HEK293T (cell line): ENCODE data around the gene CYP2S1.
"Not testable (repeated sequence)": the region's sequence is repeated elsewhere in the genome, so short reads cannot be mapped to it uniquely, and the experiment has no call there.

ENCODE experiments used
- ARNT ChIP-seq: fragments of 450-650 bp; IDR thresholded peaks from 2 replicates; pipeline ENCODE4 v1.6.1; 2017; ENCODE audit warnings: mild to moderate bottlenecking
- CTBP1 ChIP-seq: fragments of 450-650 bp; IDR thresholded peaks from 2 replicates; pipeline ENCODE4 v1.6.1; 2016; ENCODE audit warnings: borderline replicate concordance
- FOXA1 ChIP-seq: fragments of 450-650 bp; IDR thresholded peaks from 2 replicates; pipeline ENCODE4 v1.6.1; 2016; ENCODE audit warnings: mild to moderate bottlenecking
- FOXK2 ChIP-seq: fragments of 450-650 bp; IDR thresholded peaks from 2 replicates; pipeline ENCODE4 v1.6.1; 2016; ENCODE audit warnings: mild to moderate bottlenecking
- FOXM1 ChIP-seq: fragments of 450-650 bp; IDR thresholded peaks from 2 replicates; pipeline ENCODE4 v1.6.1; 2017; ENCODE audit warnings: mild to moderate bottlenecking, borderline replicate concordance
- HDGF ChIP-seq: fragments of 450-650 bp; IDR thresholded peaks from 2 replicates; pipeline ENCODE4 v1.6.1; 2017; ENCODE audit warnings: antibody characterized with exemption, borderline replicate concordance
- L3MBTL2 ChIP-seq: fragments of 450-650 bp; conservative IDR thresholded peaks from 2 replicates; pipeline ENCODE4 v1.6.1; 2016; ENCODE audit warnings: mild to moderate bottlenecking
- NFRKB ChIP-seq: fragments of 450-650 bp; IDR thresholded peaks from 2 replicates; pipeline ENCODE4 v1.6.1; 2016; ENCODE audit warnings: mild to moderate bottlenecking, moderate library complexity
- SP1 ChIP-seq: fragments of 450-650 bp; IDR thresholded peaks from 2 replicates; pipeline ENCODE4 v1.6.1; 2017
- SUZ12 ChIP-seq: fragments of 450-650 bp; IDR thresholded peaks from 2 replicates; pipeline ENCODE4 v1.6.1; 2016; ENCODE audit warnings: mild to moderate bottlenecking
- TARDBP ChIP-seq: fragments of 450-650 bp; IDR thresholded peaks from 2 replicates; pipeline ENCODE4 v1.6.1; 2016
- TF ChIP-seq, protein P1 (sequence below): fragments of 450-650 bp; IDR thresholded peaks from 2 replicates; pipeline ENCODE4 v1.6.1; 2016

GRCh38 chr19:41204338-41204737 is 11.3 kb downstream of the CYP2S1 start:
- not testable (repeated sequence) for TF ChIP-seq SUZ12, NFRKB, SP1, FOXM1, FOXA1, L3MBTL2, ARNT, HDGF, TARDBP, FOXK2, CTBP1
- TF ChIP-seq, protein P1, sequence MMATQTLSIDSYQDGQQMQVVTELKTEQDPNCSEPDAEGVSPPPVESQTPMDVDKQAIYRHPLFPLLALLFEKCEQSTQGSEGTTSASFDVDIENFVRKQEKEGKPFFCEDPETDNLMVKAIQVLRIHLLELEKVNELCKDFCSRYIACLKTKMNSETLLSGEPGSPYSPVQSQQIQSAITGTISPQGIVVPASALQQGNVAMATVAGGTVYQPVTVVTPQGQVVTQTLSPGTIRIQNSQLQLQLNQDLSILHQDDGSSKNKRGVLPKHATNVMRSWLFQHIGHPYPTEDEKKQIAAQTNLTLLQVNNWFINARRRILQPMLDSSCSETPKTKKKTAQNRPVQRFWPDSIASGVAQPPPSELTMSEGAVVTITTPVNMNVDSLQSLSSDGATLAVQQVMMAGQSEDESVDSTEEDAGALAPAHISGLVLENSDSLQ: not testable (repeated sequence)
